GM19324 (cell line): ENCODE results near the gene COG5.

Experiments used
- ATAC-seq: cut with Tn5 transposase; IDR thresholded peaks from one replicate; pipeline ENCODE4 v1.9.1; 2021; ENCODE audit warnings: mild to moderate bottlenecking, moderate library complexity; ENCODE audit not compliant: unreplicated experiment, low FRiP score

The COG5 gene

GRCh38 chr7:107526672-107527071 lies 37.0 kb downstream of the COG5 start:
- ATAC-seq, result no peak

GRCh38 chr7:107506674-107507339 lies 56.9 kb downstream of the COG5 start:
- no peak for ATAC-seq

GRCh38 chr7:107505997-107506673 lies 57.6 kb downstream of the COG5 start:
- no peak for ATAC-seq

- ATAC-seq, result no peak
Observed at GRCh38 chr7:107505362-107505761, 58.4 kb downstream of the COG5 start.

- ATAC-seq, result no peak
Observed at GRCh38 chr7:107503687-107504086, 60.0 kb downstream of the COG5 start.

GRCh38 chr7:107502797-107503196 lies 60.9 kb downstream of the COG5 start:
- ATAC-seq, result no peak

GRCh38 chr7:107502154-107502553 lies 61.6 kb downstream of the COG5 start:
- no peak for ATAC-seq

GRCh38 chr7:107501593-107501992 lies 62.1 kb downstream of the COG5 start:
- no peak for ATAC-seq

GRCh38 chr7:107499731-107500130 lies 64.0 kb downstream of the COG5 start:
- ATAC-seq, result no peak

GRCh38 chr7:107495516-107495915 lies 68.2 kb downstream of the COG5 start:
- ATAC-seq, result no peak

- ATAC-seq, result no peak
Observed at GRCh38 chr7:107494884-107495283, 68.8 kb downstream of the COG5 start.

GRCh38 chr7:107494315-107494751 lies 69.4 kb downstream of the COG5 start:
- no peak for ATAC-seq

- no peak for ATAC-seq
Observed at GRCh38 chr7:107492875-107493274, 70.8 kb downstream of the COG5 start.

GRCh38 chr7:107486041-107486440 lies 77.7 kb downstream of the COG5 start:
- ATAC-seq, result no peak

GRCh38 chr7:107482571-107482970 lies 81.1 kb downstream of the COG5 start:
- no peak for ATAC-seq

GRCh38 chr7:107480932-107481331 lies 82.8 kb downstream of the COG5 start:
- no peak for ATAC-seq

- ATAC-seq, result no peak
Observed at GRCh38 chr7:107479303-107479702, 84.4 kb downstream of the COG5 start.

GRCh38 chr7:107474104-107474521 lies 89.6 kb downstream of the COG5 start:
- no peak for ATAC-seq

- no peak for ATAC-seq
Observed at GRCh38 chr7:107472116-107472515, 91.6 kb downstream of the COG5 start.

GRCh38 chr7:107471292-107472070 lies 92.2 kb downstream of the COG5 start:
- no peak for ATAC-seq

GRCh38 chr7:107469929-107470328 lies 93.8 kb downstream of the COG5 start, which contains the start of gene GPR22:
Gene GPR22 (plus strand): TSS chr7:107470057. CDS start chr7:107474061, 4,004 bp downstream.
- no peak for ATAC-seq
